ENCODE data around the gene CCDC13. TPM values are rescaled to one million over a fixed set of nuclear protein-coding genes. Genes with fewer than 3 reads are reported as not detected.
A peak's percentile ranks its signal among the peaks of the same experiment; 100 is the strongest.

The CCDC13 gene
- total and polyA plus RNA-seq, 2 of the 13 experiments (the other 11 are each of a cell fraction or from before 2014, with no cell fraction given), result 0.22 to 0.51 TPM

- peak; percentile 52; the same call in 1 of the 2 replicates for TF ChIP-seq MAZ (IDR thresholded peaks at IDR 0.05; ENCODE audit: borderline replicate concordance, low read depth, low read length)
- peak; percentile 53 for TF ChIP-seq MAZ (CRISPR knock-in tag; IDR thresholded peaks at IDR 0.05; ENCODE audit: low read depth)
- no peak for TF ChIP-seq ZNF761 (CRISPR knock-in tag; conservative IDR thresholded peaks at IDR 0.05)
- peak; percentile 30; the same call in 1 of the 2 replicates for TF ChIP-seq ZNF784 (CRISPR knock-in tag; IDR thresholded peaks at IDR 0.05; ENCODE audit: borderline replicate concordance)
- TF ChIP-seq ZNF121 (CRISPR knock-in tag; IDR thresholded peaks at IDR 0.05), result 0 out of 2 replicates have a peak, but pooled peaks have one; percentile 20
- TF ChIP-seq SRF (IDR thresholded peaks at IDR 0.05; ENCODE audit: low read depth, low read length), result 0 out of 2 replicates have a peak, but pooled peaks have one; percentile 17
- no peak for TF ChIP-seq HMGA1 (CRISPR knock-in tag; conservative IDR thresholded peaks at IDR 0.05)
- peak; percentile 83 for TF ChIP-seq RFX5 (IDR thresholded peaks at IDR 0.05; ENCODE audit: low read depth, low read length)
- TF ChIP-seq GMEB2 (CRISPR knock-in tag; IDR thresholded peaks at IDR 0.05; ENCODE audit: low read depth), result peak; percentile 83
- 0 out of 2 replicates have a peak, but pooled peaks have one; percentile 33 for TF ChIP-seq ZNF776 (CRISPR knock-in tag; IDR thresholded peaks at IDR 0.05)
- TF ChIP-seq ZNF292 (CRISPR knock-in tag; IDR thresholded peaks at IDR 0.05; ENCODE audit: borderline replicate concordance, low read depth), result 0 out of 2 replicates have a peak, but pooled peaks have one; percentile 28
- no peak for TF ChIP-seq EZH2 (conservative IDR thresholded peaks at IDR 0.05; ENCODE audit: low read depth, low read length)
- TF ChIP-seq ZNF775 (CRISPR knock-in tag; IDR thresholded peaks at IDR 0.05; ENCODE audit: borderline replicate concordance), result no peak; the same call in 1 of the 2 replicates
- no peak; the same call in 1 of the 2 replicates for TF ChIP-seq KDM2A (CRISPR knock-in tag; IDR thresholded peaks at IDR 0.05; ENCODE audit: borderline replicate concordance, low read depth)
- TF ChIP-seq, protein P1, sequence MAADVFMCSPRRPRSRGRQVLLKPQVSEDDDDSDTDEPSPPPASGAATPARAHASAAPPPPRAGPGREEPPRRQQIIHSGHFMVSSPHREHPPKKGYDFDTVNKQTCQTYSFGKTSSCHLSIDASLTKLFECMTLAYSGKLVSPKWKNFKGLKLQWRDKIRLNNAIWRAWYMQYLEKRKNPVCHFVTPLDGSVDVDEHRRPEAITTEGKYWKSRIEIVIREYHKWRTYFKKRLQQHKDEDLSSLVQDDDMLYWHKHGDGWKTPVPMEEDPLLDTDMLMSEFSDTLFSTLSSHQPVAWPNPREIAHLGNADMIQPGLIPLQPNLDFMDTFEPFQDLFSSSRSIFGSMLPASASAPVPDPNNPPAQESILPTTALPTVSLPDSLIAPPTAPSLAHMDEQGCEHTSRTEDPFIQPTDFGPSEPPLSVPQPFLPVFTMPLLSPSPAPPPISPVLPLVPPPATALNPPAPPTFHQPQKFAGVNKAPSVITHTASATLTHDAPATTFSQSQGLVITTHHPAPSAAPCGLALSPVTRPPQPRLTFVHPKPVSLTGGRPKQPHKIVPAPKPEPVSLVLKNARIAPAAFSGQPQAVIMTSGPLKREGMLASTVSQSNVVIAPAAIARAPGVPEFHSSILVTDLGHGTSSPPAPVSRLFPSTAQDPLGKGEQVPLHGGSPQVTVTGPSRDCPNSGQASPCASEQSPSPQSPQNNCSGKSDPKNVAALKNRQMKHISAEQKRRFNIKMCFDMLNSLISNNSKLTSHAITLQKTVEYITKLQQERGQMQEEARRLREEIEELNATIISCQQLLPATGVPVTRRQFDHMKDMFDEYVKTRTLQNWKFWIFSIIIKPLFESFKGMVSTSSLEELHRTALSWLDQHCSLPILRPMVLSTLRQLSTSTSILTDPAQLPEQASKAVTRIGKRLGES (CRISPR knock-in tag; IDR thresholded peaks at IDR 0.05; ENCODE audit: borderline replicate concordance), result 0 out of 2 replicates have a peak, but pooled peaks have one; percentile 4
- no peak for TF ChIP-seq MED8 (CRISPR knock-in tag; IDR thresholded peaks at IDR 0.05; ENCODE audit: insufficient replicate concordance)
- no peak for TF ChIP-seq HCFC1 (IDR thresholded peaks at IDR 0.05; ENCODE audit: low read depth, low read length)
- peak; percentile 60 for TF ChIP-seq HNRNPK (IDR thresholded peaks at IDR 0.05; ENCODE audit: low read depth, low read length, poor library complexity, severe bottlenecking)
- TF ChIP-seq SMARCE1 (IDR thresholded peaks at IDR 0.05; ENCODE audit: borderline replicate concordance), result no peak
These were observed 31.2 kb upstream of the CCDC13 start, which contains the start of gene HIGD1A (continued) for GRCh38 chr3:42804106-42804830.

Measured in HepG2 (cell line).